Renal pelvis (tissue), 3 donors: ENCODE measurements around the gene SLC41A1. TPM values are rescaled to one million over a fixed set of nuclear protein-coding genes. Genes with fewer than 3 reads are reported as not detected.

ENCODE experiments used
- polyA plus RNA-seq, 3 donors: library from polyadenylated mRNA; unstranded; fragments of 120-200 nt; gene quantifications; one replicate each; pipeline ENCODE4 v1.2.1, GENCODE V29; 2013; ENCODE audit not compliant: insufficient read length in 3 of 3

SLC41A1 gene
- polyA plus RNA-seq, 3 donors = 28.9 to 31.7 (median 30.8) TPM

Other genes starting within 250 kb of the SLC41A1 start
- 10 to 100 TPM; 12.7 to 24.1 (median 22.4) TPM for gene ELK4, start 181.2 kb downstream of the SLC41A1 start, polyA plus RNA-seq
- 10 to 100 TPM in 2 of 3 donors, 1 to 10 TPM in 1; 9.9 to 11.8 (median 10.5) TPM for gene SLC45A3, start 132.7 kb downstream of the SLC41A1 start, polyA plus RNA-seq
- gene NUCKS1, start 63.0 kb downstream of the SLC41A1 start, polyA plus RNA-seq = 100 to 1,000 TPM; 368 to 423 (median 399) TPM
- gene RAB29, start 37.7 kb downstream of the SLC41A1 start, polyA plus RNA-seq = 10 to 100 TPM; 28.2 to 39.9 (median 36.6) TPM
- 1 to 10 TPM in 2 of 3 donors, under 1 TPM in 1; 0.31 to 2.0 (median 1.5) TPM for gene PM20D1, start 36.9 kb upstream of the SLC41A1 start, polyA plus RNA-seq
- under 1 TPM; 0.13 to 0.44 (median 0.40) TPM for gene SLC26A9, start 130.3 kb upstream of the SLC41A1 start, polyA plus RNA-seq
- gene RAB7B, start 190.2 kb upstream of the SLC41A1 start, polyA plus RNA-seq = 1 to 10 TPM; 1.9 to 3.6 (median 2.5) TPM
- under 1 TPM; 0.10 to 0.43 (median 0.19) TPM for gene CTSE, start 210.7 kb upstream of the SLC41A1 start, polyA plus RNA-seq
- 1 to 10 TPM; 3.3 to 5.0 (median 4.7) TPM for gene RHEX, start 240.0 kb upstream of the SLC41A1 start, polyA plus RNA-seq